ENCODE results near the gene AAK1. TPM values are rescaled to one million over a fixed set of nuclear protein-coding genes. Genes with fewer than 3 reads are reported as not detected.

The AAK1 gene
- total and polyA plus RNA-seq, 2 of the 13 experiments (the other 11 are each of a cell fraction or from before 2014, with no cell fraction given), result 9.8 to 10.3 TPM

- intact Hi-C loops (cut with micrococcal nuclease; ENCODE audit: unreplicated experiment) (no loop called here), in situ Hi-C loops (cut with HindIII; ENCODE audit: extremely low pct_ligation_motif_present, low pct_unique_long_range_greater_than_20kb) (no loop called here)
- Histone ChIP-seq H3K27me3 (ENCODE audit: control insufficient read depth in 1 of 2, insufficient read depth in 2 of 2, low read length in 2 of 2) (no peaks in the 10 kb centered on the region), H3K4me3 (replicated peaks in 1 of 3; ENCODE audit: insufficient read depth in 1 of 3, low read depth in 2 of 3, low read length in 3 of 3) (no peak overlapping the region), H3K4me1 (ENCODE audit: insufficient read depth, low read length) (peaks cover 17% of the 10 kb centered on the region), H3K4me2 (ENCODE audit: low read depth, low read length) (no peak overlapping the region), H4K20me1 (ENCODE audit: insufficient read depth, low read length) (no peaks in the 10 kb centered on the region), H3K9ac (ENCODE audit: insufficient read depth, low read depth, low read length) (no peak overlapping the region), H3K36me3 (replicated peaks in 1 of 2; ENCODE audit: control insufficient read depth in 1 of 2, insufficient read depth in 2 of 2, low read length in 2 of 2) (no peaks in the 10 kb centered on the region; a peak in 2 of 5 replicates), H3K27ac (ENCODE audit: extremely low read length, insufficient read depth, low read length) (no peak overlapping the region), H3K9me3 (ENCODE audit: low read length) (no peaks in the 10 kb centered on the region), H3K79me2 (ENCODE audit: insufficient read depth, low read length) (no peaks in the 10 kb centered on the region), H2AFZ (ENCODE audit: low read length) (no peak overlapping the region)
- ChIA-PET POLR2A (no interaction called here), CTCF (ENCODE audit: low intra/inter-chr PET ratio, low total read pairs) (no interaction called here)
- WGBS (ENCODE audit: low lambda C conversion rate), result 90% methylated on average over 6 of the region's 6 CpGs
- BruUV-seq (replicated peaks), result no TSS peak
- TF ChIP-seq ZNF724P (CRISPR knock-in tag; IDR thresholded peaks at IDR 0.05; ENCODE audit: borderline replicate concordance), result no peak
- peak; percentile 16; the same call in 1 of the 2 replicates for TF ChIP-seq STAG1 (CRISPR knock-in tag; IDR thresholded peaks at IDR 0.05)
- TF ChIP-seq CBX5 (CRISPR knock-in tag; IDR thresholded peaks at IDR 0.05; ENCODE audit: borderline replicate concordance), result no peak
- TF ChIP-seq, protein P1, sequence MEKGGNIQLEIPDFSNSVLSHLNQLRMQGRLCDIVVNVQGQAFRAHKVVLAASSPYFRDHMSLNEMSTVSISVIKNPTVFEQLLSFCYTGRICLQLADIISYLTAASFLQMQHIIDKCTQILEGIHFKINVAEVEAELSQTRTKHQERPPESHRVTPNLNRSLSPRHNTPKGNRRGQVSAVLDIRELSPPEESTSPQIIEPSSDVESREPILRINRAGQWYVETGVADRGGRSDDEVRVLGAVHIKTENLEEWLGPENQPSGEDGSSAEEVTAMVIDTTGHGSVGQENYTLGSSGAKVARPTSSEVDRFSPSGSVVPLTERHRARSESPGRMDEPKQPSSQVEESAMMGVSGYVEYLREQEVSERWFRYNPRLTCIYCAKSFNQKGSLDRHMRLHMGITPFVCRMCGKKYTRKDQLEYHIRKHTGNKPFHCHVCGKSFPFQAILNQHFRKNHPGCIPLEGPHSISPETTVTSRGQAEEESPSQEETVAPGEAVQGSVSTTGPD (CRISPR knock-in tag; IDR thresholded peaks at IDR 0.05), result no peak
- TF ChIP-seq ISL2 (CRISPR knock-in tag; IDR thresholded peaks at IDR 0.05), result no peak
- TF ChIP-seq IRF2 (CRISPR knock-in tag; IDR thresholded peaks at IDR 0.05), result no peak
- TF ChIP-seq ZNF496 (CRISPR knock-in tag; IDR thresholded peaks at IDR 0.05; ENCODE audit: insufficient replicate concordance), result no peak
- TF ChIP-seq CTCF (CRISPR knock-in tag; IDR thresholded peaks at IDR 0.05), result 0 out of 2 replicates have a peak, but pooled peaks have one; percentile 9
- no peak for TF ChIP-seq ZNF749 (CRISPR knock-in tag; IDR thresholded peaks at IDR 0.05; ENCODE audit: borderline replicate concordance)
- TF ChIP-seq, protein P2, sequence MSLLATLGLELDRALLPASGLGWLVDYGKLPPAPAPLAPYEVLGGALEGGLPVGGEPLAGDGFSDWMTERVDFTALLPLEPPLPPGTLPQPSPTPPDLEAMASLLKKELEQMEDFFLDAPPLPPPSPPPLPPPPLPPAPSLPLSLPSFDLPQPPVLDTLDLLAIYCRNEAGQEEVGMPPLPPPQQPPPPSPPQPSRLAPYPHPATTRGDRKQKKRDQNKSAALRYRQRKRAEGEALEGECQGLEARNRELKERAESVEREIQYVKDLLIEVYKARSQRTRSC (CRISPR knock-in tag; IDR thresholded peaks at IDR 0.05; ENCODE audit: low read depth), result no peak
- no peak for TF ChIP-seq THAP7 (CRISPR knock-in tag; IDR thresholded peaks at IDR 0.05)
- TF ChIP-seq ZNF20 (CRISPR knock-in tag; IDR thresholded peaks at IDR 0.05), result no peak
- FAIRE-seq (no peak), ATAC-seq (no peak; the same call in 2 of the 3 replicates), DNase-seq (ENCODE audit: low spot score) (no peak)
These were observed 150.3 kb downstream of the AAK1 start for GRCh38 chr2:69493268-69493667.
